Activated effector memory CD4-positive, alpha-beta T cell treated with anti-CD3 and anti-CD28 coated beads, Interleukin-2, amount 50 U/mL, for 16 hours (primary cell): ENCODE measurements around the gene C19orf53.
A peak's percentile ranks its signal among the peaks of the same experiment; 100 is the strongest.

ENCODE experiments used
- DNase-seq: peaks from one replicate; pipeline ENCODE4 v3.0.0-alpha.2; 2020

Gene C19orf53

GRCh38 chr19:13796301-13797057 is 22.2 kb downstream of the C19orf53 start:
- DNase-seq, result no peak

- DNase-seq, result no peak
Measured at GRCh38 chr19:13797058-13797440, 22.8 kb downstream of the C19orf53 start.

- DNase-seq, result no peak
Measured at GRCh38 chr19:13797870-13798269, 23.6 kb downstream of the C19orf53 start.

- DNase-seq, result no peak
Measured at GRCh38 chr19:13799669-13800068, 25.4 kb downstream of the C19orf53 start.

- no peak for DNase-seq
Measured at GRCh38 chr19:13803038-13803437, 28.8 kb downstream of the C19orf53 start.

- DNase-seq, result no peak
Measured at GRCh38 chr19:13804830-13805683, 30.8 kb downstream of the C19orf53 start.

DNA sequence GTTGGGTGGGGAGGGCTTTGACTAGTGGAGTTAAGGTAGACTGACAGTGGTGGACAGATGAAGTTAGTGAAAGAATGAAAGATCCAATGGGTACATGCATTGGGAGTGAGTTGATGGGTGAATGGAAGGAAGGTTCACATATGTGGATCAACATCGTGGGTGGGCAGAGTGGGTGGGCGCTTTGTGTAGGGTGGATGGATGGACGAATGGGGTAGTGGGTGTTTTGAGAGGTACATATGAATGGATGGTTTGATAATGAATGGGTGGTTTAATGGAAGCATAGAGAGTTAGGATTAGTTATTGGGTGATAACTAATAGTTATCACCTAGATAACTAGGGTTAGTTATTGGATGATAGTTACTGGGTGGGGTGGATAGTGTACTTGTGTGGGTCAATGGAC is 32.5 kb downstream of the C19orf53 start:
- no peak for DNase-seq

DNA sequence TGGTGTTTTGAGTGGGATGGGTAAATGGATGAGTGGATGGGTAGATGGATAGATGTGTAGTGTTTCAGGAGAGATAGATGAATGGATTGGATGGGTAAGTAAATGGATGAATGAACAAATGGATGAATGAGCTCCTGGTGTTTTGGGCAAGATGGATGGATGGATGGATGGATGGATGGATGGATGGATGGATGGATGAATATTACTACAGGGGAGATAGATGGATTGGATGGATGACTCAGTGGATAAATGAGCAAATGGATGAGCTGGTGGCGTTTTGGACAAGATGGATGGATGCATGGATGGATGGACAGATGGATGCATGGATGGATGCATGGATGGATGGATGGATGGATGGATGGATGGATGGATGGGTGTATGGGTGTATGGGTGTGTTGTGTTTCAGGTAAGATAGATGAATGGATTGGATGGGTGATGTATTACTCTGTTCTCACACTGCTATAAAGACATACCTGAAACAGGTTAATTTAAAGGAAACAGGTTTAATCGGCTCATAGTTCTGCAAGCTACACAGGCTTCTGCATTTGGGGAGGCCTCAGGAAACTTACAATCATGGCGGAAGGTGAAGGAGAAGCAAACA is 33.3 kb downstream of the C19orf53 start:
- DNase-seq, result no peak

- DNase-seq, result no peak
Measured at GRCh38 chr19:13808856-13809255, 34.6 kb downstream of the C19orf53 start.

DNA sequence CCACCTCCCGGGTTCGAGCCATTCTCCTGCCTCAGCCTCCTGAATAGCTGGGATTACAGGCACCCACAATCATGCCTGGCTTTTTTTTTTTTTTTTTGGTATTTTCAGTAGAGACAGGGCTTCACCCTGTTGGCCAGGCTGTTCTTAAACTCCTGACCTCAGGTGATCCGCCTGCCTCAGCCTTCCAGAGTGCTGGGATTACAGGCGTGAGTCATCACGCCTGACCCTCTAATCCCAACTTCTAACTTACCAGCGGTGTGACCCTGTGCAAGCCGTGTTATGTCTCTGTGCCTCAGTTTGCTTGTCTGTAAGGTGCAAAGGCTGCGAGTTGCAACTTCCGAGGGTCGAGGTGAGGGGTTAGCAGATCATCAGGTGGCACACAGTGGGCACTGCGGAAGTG is 38.3 kb downstream of the C19orf53 start:
- no peak for DNase-seq

DNA sequence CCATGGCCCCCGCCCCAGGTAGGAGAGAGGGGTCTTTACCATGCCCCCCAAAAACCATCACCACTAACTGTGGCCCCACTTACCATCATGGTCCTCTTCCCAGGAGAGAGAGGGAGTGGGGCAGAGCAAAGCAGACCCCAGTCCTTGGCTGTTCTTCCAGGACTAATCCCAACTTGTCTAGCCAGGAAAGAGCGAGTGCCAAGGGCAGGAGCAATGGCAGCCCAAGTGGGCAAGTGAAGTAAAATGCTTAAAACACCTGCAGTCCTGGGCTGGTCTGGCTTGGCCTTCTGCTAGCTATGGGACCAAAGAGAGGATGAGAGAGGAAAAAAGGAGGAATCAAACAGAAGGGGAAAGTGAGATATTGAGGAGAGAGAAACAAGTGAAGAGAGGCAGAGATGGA is 38.9 kb downstream of the C19orf53 start:
- no peak for DNase-seq

DNA sequence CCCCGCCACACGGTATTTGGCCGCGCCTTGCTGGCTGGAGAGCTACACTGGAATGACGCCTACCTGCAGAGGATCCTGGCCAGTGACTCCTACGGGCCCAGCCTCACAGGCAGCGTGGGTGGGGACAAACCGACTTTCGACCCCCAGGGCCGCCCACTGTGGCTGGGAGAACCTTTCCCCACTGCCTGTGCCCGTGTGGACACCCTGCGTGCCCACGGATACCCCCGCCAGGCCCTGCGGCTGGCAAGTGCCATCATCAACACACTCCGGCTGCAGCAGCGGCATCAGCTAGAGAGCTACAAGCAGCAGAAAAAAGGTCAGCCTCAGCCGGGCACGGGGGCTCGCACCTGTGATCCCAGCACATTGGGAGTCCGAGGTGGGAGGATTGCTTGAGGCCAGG is 40.3 kb downstream of the C19orf53 start:
- no peak for DNase-seq

DNA sequence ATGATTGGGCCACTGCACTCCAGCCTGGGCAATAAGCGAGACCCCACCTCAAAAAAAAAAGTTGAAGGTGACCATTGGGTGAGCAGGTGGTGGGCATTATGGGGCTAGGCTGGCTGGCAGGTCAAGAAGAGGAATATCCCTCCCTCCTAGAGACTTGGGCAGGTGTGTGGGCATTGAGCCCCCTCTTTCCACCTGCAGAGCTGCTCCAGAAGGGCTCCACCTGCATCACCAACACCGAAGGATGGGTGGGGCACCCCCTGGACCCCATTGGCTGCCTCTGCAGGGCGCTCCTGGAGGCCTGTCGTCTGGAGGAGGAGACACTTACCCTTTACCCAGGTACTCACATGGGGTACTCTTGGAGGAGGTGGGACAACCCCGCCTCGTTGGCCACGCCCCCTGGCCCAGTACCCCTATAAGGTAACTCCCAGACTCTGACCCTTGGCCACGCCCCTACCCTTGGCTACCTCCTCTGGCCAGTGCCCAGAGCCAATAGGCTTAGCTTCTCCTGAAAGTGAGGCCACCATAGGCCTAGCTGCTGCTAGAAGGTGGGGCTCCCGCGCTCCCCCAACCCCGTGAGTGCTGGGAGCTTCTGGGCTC is 42.9 kb downstream of the C19orf53 start:
- no peak for DNase-seq

DNA sequence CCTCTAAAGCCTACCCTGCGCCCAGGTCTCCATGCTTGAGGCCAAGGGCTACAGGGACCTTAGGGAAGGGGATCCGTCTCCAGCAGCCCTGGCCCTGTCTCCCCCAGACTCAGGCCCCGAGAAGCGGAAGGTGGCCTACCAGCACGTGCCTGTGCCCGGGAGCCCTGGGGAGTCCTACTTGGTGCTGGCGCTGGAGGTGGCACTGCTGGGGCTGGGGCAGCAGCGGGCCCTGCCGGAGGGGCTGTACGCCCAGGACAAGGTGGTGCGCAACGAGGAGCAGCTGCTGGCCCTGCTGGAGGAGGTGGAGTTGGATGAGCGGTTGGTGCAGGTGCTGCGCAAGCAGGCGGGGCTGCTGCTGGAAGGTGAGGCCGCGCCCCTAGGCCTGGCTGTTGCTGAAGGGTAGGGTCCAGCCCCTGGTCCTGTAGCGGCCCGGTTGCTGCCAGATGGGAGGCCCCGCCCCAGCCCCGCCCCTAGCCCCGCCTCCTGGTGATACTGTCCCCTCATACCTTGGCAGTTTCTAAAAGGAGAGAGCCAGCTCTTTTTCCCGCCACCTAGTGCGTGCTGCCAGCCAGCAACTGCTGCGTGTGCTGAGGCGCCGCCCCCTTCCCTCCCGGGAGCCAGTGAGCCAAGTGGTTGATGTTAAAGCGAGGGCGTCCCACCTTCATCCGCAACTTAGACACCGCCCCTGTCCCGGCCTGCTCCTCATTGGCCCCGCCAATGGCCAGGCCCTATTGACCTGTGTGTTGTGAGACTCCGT is 43.5 kb downstream of the C19orf53 start:
- DNase-seq, result peak; percentile 74

GRCh38 chr19:13819238-13819637 is 45.0 kb downstream of the C19orf53 start:
- DNase-seq, result no peak

GRCh38 chr19:13821292-13821691 is 47.0 kb downstream of the C19orf53 start:
- DNase-seq, result no peak

DNA sequence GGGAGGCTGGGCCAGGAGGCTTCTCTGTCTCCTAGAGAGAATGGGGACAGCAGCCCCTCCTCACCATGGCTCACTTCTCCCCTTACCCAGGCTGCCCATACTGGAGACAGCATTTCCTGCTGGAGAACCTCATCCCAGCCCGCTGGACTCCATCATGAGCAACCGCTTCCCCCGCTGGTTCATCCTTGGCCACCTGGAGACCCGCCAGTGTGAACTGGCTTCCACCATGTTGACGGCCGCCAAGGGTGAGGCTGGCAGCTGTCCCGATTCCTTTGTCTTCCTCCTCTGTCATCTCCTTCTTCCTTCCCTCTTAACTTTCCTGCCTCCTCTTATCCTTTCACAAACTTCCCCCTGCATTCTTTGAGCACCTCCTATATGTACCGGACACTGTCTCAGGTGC is 49.0 kb downstream of the C19orf53 start:
- DNase-seq, result no peak

- no peak for DNase-seq
Measured at GRCh38 chr19:13823901-13824300, 49.6 kb downstream of the C19orf53 start.

- DNase-seq, result no peak
Measured at GRCh38 chr19:13824703-13825102, 50.4 kb downstream of the C19orf53 start.

- DNase-seq, result no peak
Measured at GRCh38 chr19:13825489-13826441, 51.5 kb downstream of the C19orf53 start.

DNA sequence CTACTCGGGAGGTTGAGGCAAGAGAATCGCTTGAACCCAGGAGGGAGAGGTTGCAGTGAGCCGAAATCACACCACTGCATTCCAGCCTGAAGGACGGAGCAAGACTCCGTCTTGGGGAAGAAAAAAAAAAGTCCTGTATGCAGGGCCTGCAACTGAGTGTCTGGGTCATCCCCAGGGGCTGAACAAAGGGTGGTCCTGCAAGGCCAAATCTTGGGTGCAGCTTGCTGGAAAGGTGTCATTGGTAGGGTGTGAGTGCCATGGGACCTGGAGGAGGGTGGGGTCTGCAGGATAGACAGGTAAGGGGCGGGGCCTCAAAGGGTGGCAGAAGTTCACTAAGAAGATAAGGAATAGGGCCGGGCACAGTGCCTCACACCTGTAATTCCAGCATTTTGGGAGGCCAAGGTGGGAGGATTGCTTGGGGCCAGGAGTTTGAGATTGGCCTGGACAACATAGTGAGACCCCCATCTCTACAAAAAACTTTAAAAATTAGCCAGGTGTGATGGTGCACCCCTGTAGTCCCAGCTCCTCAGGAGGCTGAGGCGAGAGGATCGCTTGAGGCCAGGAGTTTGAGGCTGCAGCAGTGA is 52.5 kb downstream of the C19orf53 start:
- no peak for DNase-seq
